ENCODE data around the gene NECAP2.
"Not testable (repeated sequence)": the region's sequence is repeated elsewhere in the genome, so short reads cannot be mapped to it uniquely, and the experiment has no call there.

The NECAP2 gene

DNA sequence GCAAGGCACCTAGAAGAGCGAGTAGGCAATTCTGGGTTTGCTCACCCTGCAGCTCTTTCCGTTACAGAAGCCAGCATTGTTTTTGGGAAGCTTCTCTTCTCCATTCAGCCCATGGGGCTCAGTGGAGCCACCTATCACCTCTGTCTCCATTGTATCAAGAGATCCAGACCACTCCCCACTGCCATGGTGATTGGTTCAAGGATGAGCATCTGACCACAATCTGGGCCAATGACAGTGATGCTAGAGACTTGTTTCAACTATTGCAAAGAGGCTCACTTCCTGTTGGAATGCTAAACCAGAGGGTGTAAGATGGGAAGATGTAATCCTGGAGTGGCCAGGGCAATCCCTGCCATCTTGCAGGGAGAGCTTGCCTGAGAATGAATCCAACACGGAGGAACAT, 9.9 kb upstream of the NECAP2 start:
- DNase-seq (ENCODE audit: low read depth in 2 of 2): no peak

- DNase-seq (ENCODE audit: low read depth in 2 of 2): no peak
Measured at GRCh38 chr1:16433030-16433429, 7.5 kb upstream of the NECAP2 start.

GRCh38 chr1:16434007-16434406, 6.5 kb upstream of the NECAP2 start:
- DNase-seq (ENCODE audit: low read depth in 2 of 2): no peak

DNA sequence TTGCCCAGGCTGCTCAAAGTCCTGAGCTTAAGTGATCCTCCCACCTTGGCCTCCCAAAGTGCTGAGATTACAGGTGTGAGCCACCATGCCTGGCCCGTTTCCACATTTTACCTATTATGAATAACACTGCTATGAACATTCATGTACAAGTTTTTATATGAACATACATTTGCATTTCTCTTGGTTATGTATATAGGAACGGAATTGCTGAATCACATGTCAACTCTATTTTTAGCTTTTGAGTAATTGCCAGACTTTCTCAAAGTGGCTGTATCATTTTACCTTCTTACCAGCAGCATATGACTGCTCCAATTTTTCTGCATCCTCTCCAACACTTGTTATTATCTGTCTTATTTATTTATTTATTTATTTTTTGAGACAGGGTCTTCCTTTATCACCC, 6.0 kb upstream of the NECAP2 start:
- DNase-seq (ENCODE audit: low read depth in 2 of 2): peak in 1 of 2 experiments; percentile 6

DNA sequence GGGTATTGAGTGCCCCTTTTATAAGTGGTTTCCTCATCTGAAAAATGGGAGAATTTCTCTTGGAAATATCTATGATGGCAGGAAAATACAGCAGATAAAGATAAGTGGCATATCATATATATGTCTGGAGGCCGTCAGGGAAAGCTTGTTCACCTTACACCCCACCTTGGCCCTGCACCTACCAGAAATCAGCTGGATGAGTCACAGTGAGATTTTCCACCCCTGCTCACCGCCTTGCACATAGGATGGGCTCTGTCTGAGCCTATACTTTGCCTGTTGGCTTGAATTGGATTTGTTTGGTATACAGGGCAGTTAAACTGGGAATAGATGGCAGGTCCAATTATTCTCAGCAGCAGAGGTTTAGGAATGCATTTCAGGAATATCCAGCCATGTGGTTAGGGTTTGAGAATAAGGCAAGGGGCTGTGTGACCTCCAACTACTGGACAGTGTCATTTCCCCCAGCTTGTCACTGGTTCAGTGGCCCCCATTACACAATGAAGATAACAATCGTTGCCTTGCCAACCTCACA, 3.5 kb upstream of the NECAP2 start, which contains the start of gene SPATA21:
Gene SPATA21, minus strand, starts transcription at position 479 of the 529 bp plus-strand sequence. CDS start 6,053 bp downstream, outside the sequence.
- DNase-seq (ENCODE audit: low read depth in 2 of 2): no peak

- DNase-seq (ENCODE audit: low read depth in 2 of 2): no peak
Measured at GRCh38 chr1:16438516-16438915, 2.0 kb upstream of the NECAP2 start.

DNA sequence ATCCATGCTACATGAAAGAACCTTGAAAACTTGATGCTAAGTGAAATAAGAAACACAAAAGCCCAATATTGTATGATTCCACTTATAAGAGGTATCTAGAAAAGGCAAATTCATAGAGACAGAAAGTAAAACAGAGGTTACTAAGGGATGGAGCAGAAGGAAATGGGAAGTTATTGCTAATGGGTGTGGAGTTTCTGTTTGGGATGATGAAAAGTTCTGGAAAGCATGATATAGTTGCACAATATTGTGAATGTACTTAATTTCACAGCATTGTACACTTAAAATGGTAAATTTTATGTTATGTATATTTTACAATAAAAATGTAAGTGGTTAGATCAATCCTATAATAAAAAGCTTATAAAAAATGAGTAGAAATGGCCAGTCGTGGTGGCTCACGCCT, 1.6 kb upstream of the NECAP2 start:
- no peak for DNase-seq (ENCODE audit: low read depth in 2 of 2)

GRCh38 chr1:16440131-16440469, 424 bp upstream of the NECAP2 start:
- DNase-seq (ENCODE audit: low read depth in 2 of 2): no peak

- DNase-seq (ENCODE audit: low read depth in 2 of 2): no peak
Measured at GRCh38 chr1:16441282-16441665, 750 bp downstream of the NECAP2 start.

- no peak for DNase-seq (ENCODE audit: low read depth in 2 of 2)
Measured at GRCh38 chr1:16442265-16442664, 1.7 kb downstream of the NECAP2 start.

DNA sequence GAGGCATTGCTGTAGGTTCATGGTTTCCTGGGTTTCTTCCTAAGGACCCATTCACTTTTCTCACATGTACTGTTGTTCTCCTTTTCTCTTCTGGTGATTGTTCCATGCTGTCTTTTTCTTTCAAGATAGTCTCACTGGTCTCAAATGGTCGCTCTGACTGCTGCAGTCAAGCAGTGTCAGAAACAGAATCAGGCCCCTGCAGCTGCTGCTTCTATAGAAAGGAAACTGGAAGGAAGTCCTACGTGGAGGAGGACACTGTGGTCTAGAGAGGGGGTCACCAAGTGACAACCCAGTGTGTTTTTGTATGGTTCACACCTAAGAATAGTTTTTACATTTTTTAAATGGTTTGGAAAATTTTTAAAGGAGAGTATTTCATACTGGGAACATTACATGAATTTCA, 2.4 kb downstream of the NECAP2 start:
- DNase-seq (ENCODE audit: low read depth in 2 of 2): no peak

GRCh38 chr1:16443975-16444770, 3.6 kb downstream of the NECAP2 start:
- DNase-seq (ENCODE audit: low read depth in 2 of 2): no peak

GRCh38 chr1:16445052-16445451, 4.5 kb downstream of the NECAP2 start:
- no peak for DNase-seq (ENCODE audit: low read depth in 2 of 2)

GRCh38 chr1:16446116-16446515, 5.6 kb downstream of the NECAP2 start:
- no peak for DNase-seq (ENCODE audit: low read depth in 2 of 2)

DNA sequence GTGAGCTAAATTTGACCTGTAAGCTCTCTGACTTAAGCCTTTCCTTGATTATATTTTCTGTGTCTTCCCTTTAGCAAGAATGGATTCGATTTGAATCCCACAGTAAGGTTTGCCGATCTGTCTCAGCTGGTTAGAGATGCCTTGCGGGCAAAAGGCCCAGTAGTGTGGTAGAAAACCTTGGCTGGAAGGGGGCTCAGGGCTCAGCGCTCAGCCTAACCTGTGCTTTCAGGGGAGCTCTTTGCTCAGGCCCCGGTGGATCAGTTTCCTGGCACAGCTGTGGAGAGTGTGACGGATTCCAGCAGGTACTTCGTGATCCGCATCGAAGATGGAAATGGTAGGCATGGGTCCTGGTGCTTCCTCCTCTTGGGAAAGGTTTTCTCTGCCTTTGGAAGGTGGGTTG, 7.1 kb downstream of the NECAP2 start:
- DNase-seq (ENCODE audit: low read depth in 2 of 2): no peak

GRCh38 chr1:16449065-16449464, 8.5 kb downstream of the NECAP2 start:
- no peak for DNase-seq (ENCODE audit: low read depth in 2 of 2)

- no peak for DNase-seq (ENCODE audit: low read depth in 2 of 2)
Measured at GRCh38 chr1:16449666-16450065, 9.1 kb downstream of the NECAP2 start.

DNA sequence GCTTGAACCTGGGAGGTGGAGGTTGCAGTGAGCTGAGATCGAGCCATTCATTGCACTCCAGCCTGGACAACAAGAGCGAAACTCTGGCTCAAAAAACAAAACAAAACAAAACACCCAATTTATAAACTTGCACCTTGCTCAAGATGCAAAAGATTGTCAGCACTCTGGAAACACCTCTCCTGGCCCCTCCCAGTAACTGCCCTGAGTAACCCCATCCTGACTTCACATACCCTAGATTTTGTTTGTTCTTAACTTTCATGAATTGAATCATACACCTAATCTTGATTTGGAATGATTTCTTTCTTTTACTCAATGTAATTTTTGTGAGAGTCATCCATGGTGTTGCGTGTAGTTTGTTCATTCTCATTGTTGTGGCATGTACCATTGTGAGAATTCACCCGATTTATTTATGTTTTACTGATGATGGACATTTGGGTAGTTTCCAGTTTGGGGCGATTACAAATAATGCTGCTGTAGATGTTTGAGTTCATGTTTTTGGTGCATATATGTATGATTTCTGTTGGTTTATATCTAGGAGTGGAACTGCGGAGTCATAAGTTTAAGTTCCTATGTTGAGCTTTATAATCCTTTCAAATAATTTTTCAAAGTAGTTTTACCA, 10.4 kb downstream of the NECAP2 start:
- no peak for DNase-seq (ENCODE audit: low read depth in 2 of 2)

DNA sequence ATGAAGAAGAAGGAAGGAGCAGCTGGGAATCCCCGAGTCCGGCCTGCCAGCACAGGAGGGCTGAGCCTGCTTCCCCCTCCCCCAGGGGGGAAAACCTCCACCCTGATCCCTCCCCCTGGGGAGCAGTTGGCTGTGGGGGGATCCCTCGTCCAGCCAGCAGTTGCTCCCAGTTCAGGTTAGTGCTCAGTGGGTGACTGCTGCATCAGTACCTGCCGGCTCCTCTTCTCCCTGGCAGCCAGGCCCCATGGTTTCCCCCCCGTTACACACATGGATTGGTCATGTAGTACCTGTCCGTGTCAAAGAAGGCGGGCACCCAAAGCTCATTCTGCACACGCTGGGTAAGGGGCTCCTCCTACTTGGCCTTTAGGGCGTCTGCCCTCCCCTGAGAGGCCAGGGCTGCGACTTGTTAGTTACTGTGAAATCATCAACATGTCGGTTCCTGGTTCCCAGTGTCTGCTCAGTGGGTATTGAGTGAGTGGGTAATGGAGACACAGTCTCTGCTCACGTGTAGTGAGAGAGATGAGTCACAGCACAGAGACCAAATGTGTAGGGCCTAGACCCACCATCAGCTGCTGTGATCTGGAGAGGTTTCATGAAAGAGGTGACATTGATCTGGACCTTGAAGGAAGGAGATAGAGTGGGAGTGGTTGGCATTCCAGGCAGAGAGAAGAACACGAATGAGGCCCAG, 11.5 kb downstream of the NECAP2 start:
- DNase-seq (ENCODE audit: low read depth in 2 of 2): no peak

DNA sequence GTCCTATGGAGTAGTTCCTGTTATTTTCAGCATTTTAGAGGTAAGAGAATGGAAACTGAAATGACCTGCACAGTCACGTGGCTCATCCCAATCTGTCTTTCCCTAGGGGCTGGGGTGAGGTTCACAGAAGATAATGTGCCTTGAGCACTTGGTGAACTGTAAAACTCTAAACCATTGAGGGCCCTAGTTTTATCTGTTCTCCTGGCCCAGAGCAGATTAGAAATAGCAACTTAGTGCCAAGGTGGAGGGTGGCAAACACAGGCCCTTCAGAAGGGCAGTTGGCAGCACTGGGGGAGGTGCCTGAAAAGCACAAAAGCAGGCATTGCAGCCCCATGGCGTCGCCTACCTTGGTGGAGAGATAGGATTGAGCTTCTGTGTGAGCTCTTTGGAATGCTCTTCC, 14.4 kb downstream of the NECAP2 start:
- DNase-seq (ENCODE audit: low read depth in 2 of 2): not testable (repeated sequence)

DNA sequence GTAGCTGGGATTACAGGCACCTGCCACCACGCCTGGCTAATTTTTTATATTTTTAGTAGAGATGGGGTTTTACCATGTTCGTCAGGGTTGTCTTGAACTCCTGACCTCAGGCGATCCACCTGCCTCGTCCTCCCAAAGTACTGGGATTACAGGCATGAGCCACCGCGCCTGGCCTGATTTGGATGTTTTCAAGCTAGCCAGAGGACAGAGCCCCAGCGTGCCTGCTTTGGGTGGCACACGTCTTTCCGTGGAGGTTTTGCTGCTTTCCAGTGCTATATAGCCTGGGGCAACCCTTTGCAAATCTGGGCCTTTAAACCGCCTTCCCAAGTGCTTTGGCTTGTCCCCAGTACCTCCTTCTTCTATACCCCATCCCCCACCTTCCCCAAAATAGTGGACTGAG, 15.6 kb downstream of the NECAP2 start:
- DNase-seq (ENCODE audit: low read depth in 2 of 2): not testable (repeated sequence)

DNA sequence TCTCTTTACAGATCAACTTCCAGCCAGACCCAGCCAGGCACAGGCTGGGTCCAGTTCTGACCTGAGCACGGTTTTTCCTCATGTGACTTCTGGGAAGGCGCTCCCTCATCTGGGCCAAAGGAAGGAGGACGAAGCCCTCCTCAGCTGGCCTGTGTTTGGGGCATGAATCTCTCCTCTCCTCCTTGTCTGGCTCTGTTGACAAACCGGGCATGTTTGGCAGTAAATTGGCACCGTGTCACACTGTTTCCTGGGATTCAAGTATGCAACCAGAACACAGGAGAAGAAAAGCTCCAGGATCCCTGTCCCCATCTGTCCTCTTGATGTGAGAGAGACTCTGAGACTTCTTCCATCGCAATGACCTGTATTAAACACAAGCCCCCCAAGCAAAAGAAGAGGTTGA, 18.3 kb downstream of the NECAP2 start:
- no peak for DNase-seq (ENCODE audit: low read depth in 2 of 2)
